ENCODE results near the gene FRYL. TPM values are rescaled to one million over a fixed set of nuclear protein-coding genes. Genes with fewer than 3 reads are reported as not detected.
"Not testable (repeated sequence)": the region's sequence is repeated elsewhere in the genome, so short reads cannot be mapped to it uniquely, and the experiment has no call there.

FRYL gene
- polyA plus RNA-seq, 1 experiment: 28.0 TPM

GRCh38 chr4:48692044-48692443 lies 88.0 kb downstream of the FRYL start:
- ChIA-PET CTCF (no interaction called here), POLR2A (no interaction called here)
- no peaks in the 10 kb centered on the region for H3K27me3 ChIP-seq (ENCODE audit: control insufficient read depth, insufficient read depth, low read length)
- no peak for DNase-seq (ENCODE audit: low read depth, low spot score)
- no peak for TF ChIP-seq CTCF (IDR thresholded peaks at IDR 0.05; ENCODE audit: low read depth, low read length)
- no peaks in the 10 kb centered on the region for H3K9me3 ChIP-seq (ENCODE audit: control insufficient read depth, insufficient read depth, low read length)
- H3K27ac ChIP-seq (ENCODE audit: low read depth, low read length): no peak overlapping the region
- H3K4me3 ChIP-seq (ENCODE audit: low read depth, low read length): no peak overlapping the region

GRCh38 chr4:48688953-48689352 lies 91.1 kb downstream of the FRYL start:
- ChIA-PET POLR2A (no interaction called here), CTCF (interaction anchor here (0.7 kb wide), 1 partner anchor 132 kb away, joined by 6 read pairs; no protein-coding TSS in a partner anchor)
- no peaks in the 10 kb centered on the region for H3K9me3 ChIP-seq (ENCODE audit: control insufficient read depth, insufficient read depth, low read length)
- H3K27me3 ChIP-seq (ENCODE audit: control insufficient read depth, insufficient read depth, low read length): no peaks in the 10 kb centered on the region
- no peak for DNase-seq (ENCODE audit: low read depth, low spot score)
- no peak overlapping the region for H3K4me3 ChIP-seq (ENCODE audit: low read depth, low read length)
- no peak overlapping the region for H3K27ac ChIP-seq (ENCODE audit: low read depth, low read length)
- no peak for TF ChIP-seq CTCF (IDR thresholded peaks at IDR 0.05; ENCODE audit: low read depth, low read length)

GRCh38 chr4:48687313-48688051 lies 92.6 kb downstream of the FRYL start:
- no peak for DNase-seq (ENCODE audit: low read depth, low spot score)
- H3K4me3 ChIP-seq (ENCODE audit: low read depth, low read length): no peak overlapping the region
- H3K9me3 ChIP-seq (ENCODE audit: control insufficient read depth, insufficient read depth, low read length): no peaks in the 10 kb centered on the region
- H3K27ac ChIP-seq (ENCODE audit: low read depth, low read length): no peak overlapping the region
- POLR2A ChIA-PET: no interaction called here
- TF ChIP-seq CTCF (IDR thresholded peaks at IDR 0.05; ENCODE audit: low read depth, low read length): no peak
- no peaks in the 10 kb centered on the region for H3K27me3 ChIP-seq (ENCODE audit: control insufficient read depth, insufficient read depth, low read length)
- CTCF ChIA-PET: interaction anchor here (0.8 kb wide), 1 partner anchor 11 kb away, joined by 3 read pairs; no protein-coding TSS in a partner anchor

GRCh38 chr4:48686369-48686768 lies 93.7 kb downstream of the FRYL start:
- no peaks in the 10 kb centered on the region for H3K27me3 ChIP-seq (ENCODE audit: control insufficient read depth, insufficient read depth, low read length)
- no peak for TF ChIP-seq CTCF (IDR thresholded peaks at IDR 0.05; ENCODE audit: low read depth, low read length)
- DNase-seq (ENCODE audit: low read depth, low spot score): no peak
- POLR2A ChIA-PET: no interaction called here
- no peaks in the 10 kb centered on the region for H3K9me3 ChIP-seq (ENCODE audit: control insufficient read depth, insufficient read depth, low read length)
- H3K27ac ChIP-seq (ENCODE audit: low read depth, low read length): no peak overlapping the region
- CTCF ChIA-PET: no interaction called here
- H3K4me3 ChIP-seq (ENCODE audit: low read depth, low read length): no peak overlapping the region

- ChIA-PET CTCF (interaction anchor here (0.9 kb wide), 1 partner anchor 106 kb away, joined by 3 read pairs; no protein-coding TSS in a partner anchor), POLR2A (no interaction called here)
- Histone ChIP-seq H3K4me3 (ENCODE audit: low read depth, low read length) (no peak overlapping the region), H3K27me3 (ENCODE audit: control insufficient read depth, insufficient read depth, low read length) (no peaks in the 10 kb centered on the region), H3K9me3 (ENCODE audit: control insufficient read depth, insufficient read depth, low read length) (no peaks in the 10 kb centered on the region), H3K27ac (ENCODE audit: low read depth, low read length) (no peak overlapping the region)
- no peak for DNase-seq (ENCODE audit: low read depth, low spot score)
- TF ChIP-seq CTCF (IDR thresholded peaks at IDR 0.05; ENCODE audit: low read depth, low read length): no peak
Observed at GRCh38 chr4:48683784-48684666, 96.1 kb downstream of the FRYL start.

- POLR2A ChIA-PET; H3K4me3 ChIP-seq (ENCODE audit: low read depth, low read length); H3K27me3 ChIP-seq (ENCODE audit: control insufficient read depth, insufficient read depth, low read length); H3K9me3 ChIP-seq (ENCODE audit: control insufficient read depth, insufficient read depth, low read length); DNase-seq (ENCODE audit: low read depth, low spot score); H3K27ac ChIP-seq (ENCODE audit: low read depth, low read length): not testable (repeated sequence)
- CTCF ChIA-PET: interaction anchor here (1.0 to 3.3 kb wide), 2 partner anchors 47 to 104 kb away, joined by 3 to 23 read pairs; no protein-coding TSS in a partner anchor
Observed at GRCh38 chr4:48682870-48683269, 97.2 kb downstream of the FRYL start.
